ENCODE measurements around the gene TCF19.

DNA sequence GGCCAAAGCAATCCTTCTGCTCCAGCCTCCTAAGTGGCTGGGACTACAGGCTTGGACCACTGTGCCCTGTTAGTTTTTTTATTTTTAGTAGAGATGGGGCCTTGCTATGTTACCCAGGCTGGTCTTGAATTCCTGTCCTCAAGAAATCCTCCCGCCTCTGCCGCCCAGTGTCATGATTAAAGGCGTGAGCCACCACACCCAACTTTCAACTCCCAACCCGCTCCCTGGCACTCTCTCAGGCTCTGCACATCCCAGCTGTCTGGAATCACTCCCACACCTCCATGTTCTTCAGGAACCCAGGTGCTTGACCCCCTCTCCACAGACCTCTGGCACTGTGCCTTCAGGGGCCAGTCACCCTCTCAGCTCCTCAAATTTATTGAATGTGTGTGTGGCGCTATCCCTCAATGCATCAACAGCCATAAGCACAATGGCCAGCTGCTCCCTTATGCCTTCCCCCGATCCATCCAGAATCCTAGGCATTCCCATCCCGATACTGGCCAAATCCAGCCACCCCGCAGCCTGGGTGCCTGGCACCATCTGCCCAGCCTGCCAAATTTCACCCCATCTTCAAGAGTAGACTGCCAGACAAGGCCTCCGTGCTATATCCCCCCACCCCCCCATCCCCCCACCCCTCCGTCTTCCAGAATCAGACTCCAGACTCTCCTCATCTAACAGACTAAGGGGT, 12.7 kb downstream of the TCF19 start:
- TF ChIP-seq CTCF (IDR thresholded peaks at IDR 0.05) (no peak), POLR2A (IDR thresholded peaks at IDR 0.05) (no peak)

Data from lower leg skin (tissue), 3 donors.